GM12865 (cell line): Measurements from ENCODE around the gene BST1.

ENCODE experiments used
- DNase-seq: peaks from one replicate; pipeline ENCODE4 v3.0.0; 2010; ENCODE audit warnings: low read depth
- H3K4me3 ChIP-seq: 2 replicates; pipeline ENCODE4 v1.5.1; 2011; ENCODE audit warnings: mild to moderate bottlenecking, low read depth, low read length, control low read depth
- TF ChIP-seq, protein P1 (sequence below): IDR thresholded peaks from 2 replicates; pipeline ENCODE4 v1.5.1; 2011; ENCODE audit warnings: low read length, control low read depth, low read depth, inconsistent platforms; ENCODE audit not compliant: insufficient read depth; ENCODE audit errors: missing control alignments

The BST1 gene

DNA sequence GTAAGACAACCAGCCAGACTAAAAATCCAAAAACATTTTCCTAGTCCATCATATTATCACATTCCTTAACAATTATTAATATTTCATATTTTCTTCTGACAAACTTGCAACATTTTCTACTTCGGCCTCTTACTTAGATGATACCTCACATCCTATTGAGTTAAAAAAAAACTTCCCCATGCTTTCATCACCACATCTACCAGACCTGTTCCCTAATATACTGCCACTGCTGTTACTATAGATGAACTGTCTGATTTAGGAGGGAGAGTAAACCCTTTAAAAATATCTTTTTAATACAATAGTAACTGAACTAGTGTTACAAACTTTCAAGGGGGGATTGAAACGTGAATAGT lies 19.7 kb upstream of the BST1 start:
- TF ChIP-seq, protein P1, sequence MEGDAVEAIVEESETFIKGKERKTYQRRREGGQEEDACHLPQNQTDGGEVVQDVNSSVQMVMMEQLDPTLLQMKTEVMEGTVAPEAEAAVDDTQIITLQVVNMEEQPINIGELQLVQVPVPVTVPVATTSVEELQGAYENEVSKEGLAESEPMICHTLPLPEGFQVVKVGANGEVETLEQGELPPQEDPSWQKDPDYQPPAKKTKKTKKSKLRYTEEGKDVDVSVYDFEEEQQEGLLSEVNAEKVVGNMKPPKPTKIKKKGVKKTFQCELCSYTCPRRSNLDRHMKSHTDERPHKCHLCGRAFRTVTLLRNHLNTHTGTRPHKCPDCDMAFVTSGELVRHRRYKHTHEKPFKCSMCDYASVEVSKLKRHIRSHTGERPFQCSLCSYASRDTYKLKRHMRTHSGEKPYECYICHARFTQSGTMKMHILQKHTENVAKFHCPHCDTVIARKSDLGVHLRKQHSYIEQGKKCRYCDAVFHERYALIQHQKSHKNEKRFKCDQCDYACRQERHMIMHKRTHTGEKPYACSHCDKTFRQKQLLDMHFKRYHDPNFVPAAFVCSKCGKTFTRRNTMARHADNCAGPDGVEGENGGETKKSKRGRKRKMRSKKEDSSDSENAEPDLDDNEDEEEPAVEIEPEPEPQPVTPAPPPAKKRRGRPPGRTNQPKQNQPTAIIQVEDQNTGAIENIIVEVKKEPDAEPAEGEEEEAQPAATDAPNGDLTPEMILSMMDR: no peak
- DNase-seq: no peak
- H3K4me3 ChIP-seq: no peak overlapping the region; the same call in 1 of the 2 replicates

DNA sequence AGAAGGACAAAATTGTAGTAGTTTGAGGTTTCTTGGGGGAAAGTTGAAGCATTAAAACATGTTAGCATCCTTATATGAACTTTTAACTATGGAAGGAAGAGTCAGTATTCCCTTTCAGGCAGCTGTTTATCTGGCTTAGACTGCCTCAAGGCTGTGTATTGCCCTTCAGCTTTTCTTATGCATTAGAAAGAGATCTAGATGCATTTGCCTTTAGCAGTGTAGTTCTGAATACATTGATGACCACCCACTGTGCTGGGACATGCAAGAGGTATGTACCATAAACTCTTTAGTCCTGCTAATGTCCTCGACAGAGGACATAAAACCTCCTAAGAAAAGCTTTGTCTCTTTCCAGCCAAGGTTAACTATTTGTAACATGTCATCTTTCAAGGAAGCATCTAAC lies 18.4 kb upstream of the BST1 start:
- DNase-seq: no peak
- TF ChIP-seq, protein P1: no peak
- H3K4me3 ChIP-seq: no peak overlapping the region

DNA sequence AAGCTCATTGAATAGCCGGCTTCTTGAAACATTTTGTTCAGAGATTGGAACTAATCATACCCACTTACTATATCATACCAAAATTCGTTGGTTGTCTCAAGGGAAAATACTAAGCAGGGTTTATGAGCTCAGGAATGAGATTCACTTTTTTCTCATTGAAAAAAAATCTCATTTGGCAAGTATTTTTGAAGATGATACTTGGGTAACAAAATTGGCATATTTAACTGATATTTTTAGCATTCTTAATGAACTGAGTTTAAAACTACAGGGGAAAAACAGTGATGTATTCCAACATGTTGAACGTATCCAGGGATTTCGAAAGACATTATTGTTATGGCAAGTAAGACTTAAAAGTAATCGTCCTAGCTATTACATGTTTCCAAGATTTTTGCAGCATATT lies 14.8 kb upstream of the BST1 start:
- TF ChIP-seq, protein P1: no peak
- no peak overlapping the region for H3K4me3 ChIP-seq
- no peak for DNase-seq

DNA sequence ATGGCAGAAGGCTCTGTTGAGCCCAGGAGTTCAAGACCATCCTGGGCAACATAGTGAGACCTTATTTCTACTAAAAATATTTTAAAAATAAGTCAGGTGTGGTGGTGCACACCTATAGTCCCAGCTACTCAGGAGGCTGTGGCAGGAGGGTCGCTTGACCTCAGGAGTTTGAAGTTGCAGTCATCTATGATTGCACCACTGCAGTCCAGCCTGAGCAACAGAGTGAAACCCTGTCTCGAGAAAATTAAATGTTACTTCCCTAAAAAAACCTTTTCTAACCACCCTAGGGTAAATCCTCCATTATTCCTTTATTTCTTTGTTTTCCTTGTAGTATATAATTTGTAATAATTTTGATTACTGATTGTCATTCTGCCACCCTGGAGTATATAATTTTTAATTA lies 13.3 kb upstream of the BST1 start:
- TF ChIP-seq, protein P1: no peak
- no peak overlapping the region for H3K4me3 ChIP-seq
- no peak for DNase-seq

DNA sequence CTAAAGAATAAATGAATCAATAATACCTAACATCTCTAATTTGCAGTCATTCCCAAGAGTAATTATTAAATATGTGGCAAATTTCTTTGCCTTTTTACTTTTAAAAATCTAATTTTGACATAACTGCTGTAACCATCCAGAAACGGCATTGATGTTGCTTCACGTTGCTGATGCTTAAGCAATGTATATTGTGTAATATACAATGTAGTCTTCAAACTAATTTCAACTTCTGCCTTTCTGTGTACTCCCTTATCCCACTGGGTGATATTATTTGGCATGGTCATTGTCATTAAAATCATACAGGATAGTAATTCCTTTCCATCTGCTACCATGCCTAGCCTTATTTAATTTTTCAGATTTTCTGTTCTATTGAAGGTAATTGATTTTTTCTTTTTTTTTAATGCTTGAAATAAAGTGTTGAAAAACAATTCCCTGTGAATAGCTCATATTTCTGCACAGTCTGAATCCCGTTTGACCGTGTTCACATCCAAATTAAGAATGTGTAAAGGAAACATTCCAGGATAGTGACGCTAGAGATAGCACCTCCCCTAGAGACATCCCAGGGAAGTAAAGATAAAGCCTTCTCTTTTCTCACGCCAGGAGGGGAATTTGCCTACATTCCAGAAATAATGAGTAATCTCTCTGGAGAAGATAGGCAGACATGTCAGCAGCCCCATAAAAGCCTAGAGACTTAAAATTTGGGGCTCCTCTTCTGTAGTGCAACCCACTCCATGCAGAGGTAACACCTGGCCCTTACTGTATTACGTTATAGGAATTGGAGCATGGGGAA lies 12.7 kb upstream of the BST1 start:
- no peak overlapping the region for H3K4me3 ChIP-seq
- no peak for DNase-seq
- TF ChIP-seq, protein P1: no peak

DNA sequence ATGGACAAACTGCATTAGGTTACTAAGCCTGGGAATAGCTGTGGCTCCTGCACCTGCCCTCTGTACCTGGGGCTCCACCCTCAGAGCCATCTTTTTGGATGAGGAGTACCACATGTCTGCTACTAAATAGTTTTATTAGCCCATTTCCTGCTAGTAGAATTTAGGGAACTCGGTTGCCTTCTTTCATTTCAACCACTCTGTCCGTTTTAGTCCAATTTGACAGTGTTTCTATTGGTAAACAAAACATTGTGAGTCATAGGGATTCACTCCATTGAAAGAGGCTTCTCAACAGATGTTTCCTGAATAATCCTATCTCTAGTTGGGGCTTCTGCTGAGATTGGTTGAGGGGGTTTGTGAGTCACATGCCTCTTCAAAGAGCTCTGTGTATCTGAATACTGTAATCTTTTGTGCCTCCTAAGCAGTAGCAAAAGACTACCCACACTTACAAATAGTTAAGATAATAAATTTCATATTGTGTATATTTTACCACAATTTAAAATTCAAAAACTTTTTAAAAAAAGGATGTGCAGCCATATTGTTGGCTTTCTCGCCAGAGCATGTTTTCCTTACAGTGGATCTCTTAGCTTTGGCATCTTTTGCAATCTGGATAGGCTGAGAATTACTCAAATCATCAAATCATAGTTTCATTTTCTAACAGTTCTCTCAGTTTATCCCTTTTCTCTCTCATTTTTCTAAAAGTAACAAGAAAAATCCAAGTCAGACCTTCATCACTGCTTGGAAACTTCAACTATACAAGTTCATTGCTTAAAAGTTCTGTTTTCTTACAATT lies 11.3 kb upstream of the BST1 start:
- TF ChIP-seq, protein P1: no peak
- H3K4me3 ChIP-seq: no peak overlapping the region
- no peak for DNase-seq

DNA sequence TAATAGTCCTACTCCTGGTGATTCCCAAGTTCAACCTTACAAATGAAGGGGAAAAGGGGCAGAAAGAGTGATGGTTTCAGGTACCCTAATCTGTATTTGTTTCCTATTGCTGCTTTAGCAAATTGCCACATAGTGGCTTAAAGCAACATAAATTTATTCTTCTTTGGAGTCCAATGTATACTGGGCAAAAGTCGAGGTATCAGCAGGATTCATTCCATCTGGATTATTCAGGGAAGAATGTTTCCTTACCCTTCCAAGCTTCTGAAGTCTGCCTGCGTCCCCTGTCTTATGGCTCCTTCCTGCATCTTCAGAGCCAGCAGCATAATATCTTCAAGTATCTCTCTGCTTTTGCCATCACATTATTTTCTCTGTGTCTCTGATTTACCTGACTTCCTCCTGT lies 10.3 kb upstream of the BST1 start:
- TF ChIP-seq, protein P1: no peak
- DNase-seq: no peak
- H3K4me3 ChIP-seq: no peak overlapping the region
